ENCODE measurements around the gene ADAMTS12. TPM values are rescaled to one million over a fixed set of nuclear protein-coding genes. Genes with fewer than 3 reads are reported as not detected.

Gene ADAMTS12
- total and polyA plus RNA-seq, 10 of the 15 experiments (the other 5 are each of a cell fraction or from before 2014, with no cell fraction given) = 0.11 to 35.8 (median 20.7) TPM

DNA sequence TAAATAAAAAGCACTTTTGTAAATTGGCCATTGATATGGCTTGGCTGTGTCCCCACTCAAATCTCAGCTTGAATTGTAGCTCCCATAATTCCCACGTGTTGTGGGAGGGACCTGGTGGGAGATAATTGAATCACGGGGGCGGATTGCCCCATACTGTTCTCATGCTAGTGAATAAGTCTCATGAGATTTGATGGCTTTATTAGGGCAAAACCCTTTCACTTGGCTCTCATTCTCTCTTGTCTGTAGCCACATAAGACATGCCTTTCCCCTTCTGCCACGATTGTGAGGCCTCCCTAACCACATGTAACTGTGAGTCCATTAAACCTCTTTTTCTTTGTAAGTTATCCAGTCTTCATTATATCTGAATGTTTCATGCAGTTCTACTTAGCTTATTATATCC is 297.8 kb downstream of the ADAMTS12 start (continued):
- TF ChIP-seq, protein P1, sequence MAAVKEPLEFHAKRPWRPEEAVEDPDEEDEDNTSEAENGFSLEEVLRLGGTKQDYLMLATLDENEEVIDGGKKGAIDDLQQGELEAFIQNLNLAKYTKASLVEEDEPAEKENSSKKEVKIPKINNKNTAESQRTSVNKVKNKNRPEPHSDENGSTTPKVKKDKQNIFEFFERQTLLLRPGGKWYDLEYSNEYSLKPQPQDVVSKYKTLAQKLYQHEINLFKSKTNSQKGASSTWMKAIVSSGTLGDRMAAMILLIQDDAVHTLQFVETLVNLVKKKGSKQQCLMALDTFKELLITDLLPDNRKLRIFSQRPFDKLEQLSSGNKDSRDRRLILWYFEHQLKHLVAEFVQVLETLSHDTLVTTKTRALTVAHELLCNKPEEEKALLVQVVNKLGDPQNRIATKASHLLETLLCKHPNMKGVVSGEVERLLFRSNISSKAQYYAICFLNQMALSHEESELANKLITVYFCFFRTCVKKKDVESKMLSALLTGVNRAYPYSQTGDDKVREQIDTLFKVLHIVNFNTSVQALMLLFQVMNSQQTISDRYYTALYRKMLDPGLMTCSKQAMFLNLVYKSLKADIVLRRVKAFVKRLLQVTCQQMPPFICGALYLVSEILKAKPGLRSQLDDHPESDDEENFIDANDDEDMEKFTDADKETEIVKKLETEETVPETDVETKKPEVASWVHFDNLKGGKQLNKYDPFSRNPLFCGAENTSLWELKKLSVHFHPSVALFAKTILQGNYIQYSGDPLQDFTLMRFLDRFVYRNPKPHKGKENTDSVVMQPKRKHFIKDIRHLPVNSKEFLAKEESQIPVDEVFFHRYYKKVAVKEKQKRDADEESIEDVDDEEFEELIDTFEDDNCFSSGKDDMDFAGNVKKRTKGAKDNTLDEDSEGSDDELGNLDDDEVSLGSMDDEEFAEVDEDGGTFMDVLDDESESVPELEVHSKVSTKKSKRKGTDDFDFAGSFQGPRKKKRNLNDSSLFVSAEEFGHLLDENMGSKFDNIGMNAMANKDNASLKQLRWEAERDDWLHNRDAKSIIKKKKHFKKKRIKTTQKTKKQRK (IDR thresholded peaks at IDR 0.05; ENCODE audit: low read depth, low read length) = no peak
- TF ChIP-seq ASH2L (IDR thresholded peaks at IDR 0.05; ENCODE audit: borderline replicate concordance, low read depth) = no peak
- TF ChIP-seq, protein P2, sequence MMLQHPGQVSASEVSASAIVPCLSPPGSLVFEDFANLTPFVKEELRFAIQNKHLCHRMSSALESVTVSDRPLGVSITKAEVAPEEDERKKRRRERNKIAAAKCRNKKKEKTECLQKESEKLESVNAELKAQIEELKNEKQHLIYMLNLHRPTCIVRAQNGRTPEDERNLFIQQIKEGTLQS (IDR thresholded peaks at IDR 0.05; ENCODE audit: borderline replicate concordance, extremely low read depth, low read depth, low read length) = no peak

- ATAC-seq (no peak), FAIRE-seq (no peak), DNase-seq (ENCODE audit: low read depth, low spot score) (no peak)
- Histone ChIP-seq H3K79me2 (ENCODE audit: control insufficient read depth, insufficient read depth, low read length) (no peaks in the 10 kb centered on the region), H3K9me3 (replicated peaks; ENCODE audit: control insufficient read depth, insufficient read depth, low read length) (peaks cover 3% of the 10 kb centered on the region; the same call in 1 of the 3 replicates), H3K9ac (ENCODE audit: control insufficient read depth, insufficient read depth, low read length) (no peak overlapping the region), H3K4me3 (no peak overlapping the region), H3K27me3 (replicated peaks in 1 of 2; ENCODE audit: control insufficient read depth in 2 of 2, insufficient read depth in 2 of 2, low read length in 1 of 2) (no peaks in the 10 kb centered on the region), H3K4me2 (ENCODE audit: control insufficient read depth, insufficient read depth) (no peak overlapping the region), H2AFZ (ENCODE audit: control insufficient read depth, low read depth, low read length) (no peak overlapping the region), H3K4me1 (ENCODE audit: control insufficient read depth, insufficient read depth, low read length) (no peaks in the 10 kb centered on the region), H3K36me3 (ENCODE audit: control insufficient read depth in 2 of 2, insufficient read depth in 2 of 2, low read length in 1 of 2) (no peaks in the 10 kb centered on the region), H3K27ac (ENCODE audit: control insufficient read depth, insufficient read depth) (no peak overlapping the region), H4K20me1 (ENCODE audit: control insufficient read depth, insufficient read depth) (no peaks in the 10 kb centered on the region)
- intact Hi-C loops (cut with micrococcal nuclease; ENCODE audit: unreplicated experiment) (no loop called here), in situ Hi-C loops (cut with MboI) (no loop called here)
- TF ChIP-seq HDAC6 (IDR thresholded peaks at IDR 0.05; ENCODE audit: unreplicated experiment) (no peak), JUNB (IDR thresholded peaks at IDR 0.05) (no peak)
- RAD21 ChIA-PET (ENCODE audit: unreplicated experiment) = no interaction called here
- SMC1A ChIA-PET (ENCODE audit: uncharacterized antibody, unreplicated experiment) = interaction anchor here (0.6 kb wide), 2 partner anchors 59 to 343 kb away, joined by 3 read pairs; no protein-coding TSS in a partner anchor
- POLR2A ChIA-PET = no interaction called here
- 5% methylated on average over 1 of the region's 1 CpG for WGBS (ENCODE audit: insufficient coverage, insufficient replicate concordance, low lambda C conversion rate, missing lambda C conversion rate)
- CTCF ChIA-PET = interaction anchor here (0.7 to 6.4 kb wide), 3 partner anchors 11 to 405 kb away, joined by 3 to 96 read pairs (median 6); partner anchors contain the start of gene RXFP3
- BruUV-seq (replicated peaks) = no TSS peak
Observed at GRCh38 chr5:33592245-33592644, 299.5 kb downstream of the ADAMTS12 start.
